K562 (cell line): ENCODE measurements around the gene DPY19L1. TPM values are rescaled to one million over a fixed set of nuclear protein-coding genes. Genes with fewer than 3 reads are reported as not detected.

Source experiments
- CAMTA2 ChIP-seq: fragments of 250-450 bp; sonication (Bioruptor Pico); conservative IDR thresholded peaks from 2 replicates; pipeline ENCODE4 v1.5.1; 2022
- KLF16 ChIP-seq: IDR thresholded peaks from 2 replicates; pipeline ENCODE4 v1.6.1; 2016; ENCODE audit warnings: antibody characterized with exemption
- NUFIP1 ChIP-seq: fragments of 450-650 bp; IDR thresholded peaks from 2 replicates; pipeline ENCODE4 v1.6.1; 2018; ENCODE audit not compliant: partially characterized antibody
- RFX1 ChIP-seq: fragments of 450-650 bp; IDR thresholded peaks from 2 replicates; pipeline ENCODE4 v1.6.1; 2016; ENCODE audit warnings: mild to moderate bottlenecking, moderate library complexity
- ZNF12 ChIP-seq: sonication (generic); formaldehyde crosslinking; IDR thresholded peaks from 2 replicates; pipeline ENCODE4 v1.4.0; 2020; ENCODE audit warnings: mild to moderate bottlenecking, missing genetic modification reagents
- polyA plus RNA-seq, 8 experiments: library from polyadenylated mRNA; depleted of rRNA in 4 of 8; stranded (reverse) in 5 of 8; unstranded in 3 of 8; fragments of >200 nt; fragmentation: Nextera tagmentation in 2 of 8; fragmentation: Illumina TruSeq in 1 of 8; extraction: Ambion mirVana in 2 of 8; extraction: Trizol in 1 of 8; gene quantifications; 2 replicates each; pipeline versions ENCODE4 v1.2.1 to v1.2.3, GENCODE V29; 2011 to 2014; ENCODE audit warnings: inconsistent platforms in 1 of 8, missing spikeins in 1 of 8
- total RNA-seq, 7 experiments: library from RNA; depleted of rRNA in 6 of 7; stranded (reverse); fragments of >200 nt in 6 of 7; fragmentation: Illumina TruSeq in 2 of 7; extraction: Trizol in 2 of 7; gene quantifications; 2 replicates each; pipeline versions ENCODE4 v1.2.1 to v1.2.3, GENCODE V29; 2011 to 2021; ENCODE audit warnings: low replicate concordance in 1 of 7
- TF ChIP-seq, protein P1 (sequence below): fragments of 450-650 bp; IDR thresholded peaks from 2 replicates; pipeline ENCODE4 v1.6.1; 2018; ENCODE audit not compliant: partially characterized antibody
- TF ChIP-seq, protein P2 (sequence below): sonication (generic); formaldehyde crosslinking; IDR thresholded peaks from 2 replicates; pipeline ENCODE4 v1.8.1; 2023; ENCODE audit warnings: mild to moderate bottlenecking, missing genetic modification reagents
- TF ChIP-seq, protein P3 (sequence below): fragments of 200-800 bp; sonication (Bioruptor generic); IDR thresholded peaks from 2 replicates; pipeline ENCODE4 v1.6.1; 2017; ENCODE audit warnings: missing genetic modification characterization, missing compliant biosample characterization
- TF ChIP-seq, protein P4 (sequence below): fragments of 450-650 bp; IDR thresholded peaks from 2 replicates; pipeline ENCODE4 v1.6.1; 2016
- TF ChIP-seq, protein P5 (sequence below): fragments of 250-450 bp; sonication (Bioruptor Pico); IDR thresholded peaks from 2 replicates; pipeline ENCODE4 v1.4.0; 2020; ENCODE audit warnings: mild to moderate bottlenecking
- TF ChIP-seq, protein P6 (sequence below), 3 experiments: IDR thresholded peaks in 2 of 3; conservative IDR thresholded peaks in 1 of 3; 2 replicates each; pipeline ENCODE4 v1.5.1; 2011 to 2012; ENCODE audit warnings: low read length in 3 of 3, mild to moderate bottlenecking in 3 of 3, control low read depth in 2 of 3, improper control_type of control experiment in 1 of 3, inconsistent platforms in 1 of 3, low read depth in 1 of 3, mixed read lengths in 1 of 3, moderate library complexity in 1 of 3; ENCODE audit not compliant: insufficient read depth in 2 of 3

Gene DPY19L1
- total and polyA plus RNA-seq, 9 of the 15 experiments (the other 6 are each of a cell fraction or from before 2014, with no cell fraction given), result 4.0 to 34.3 (median 22.1) TPM

DNA sequence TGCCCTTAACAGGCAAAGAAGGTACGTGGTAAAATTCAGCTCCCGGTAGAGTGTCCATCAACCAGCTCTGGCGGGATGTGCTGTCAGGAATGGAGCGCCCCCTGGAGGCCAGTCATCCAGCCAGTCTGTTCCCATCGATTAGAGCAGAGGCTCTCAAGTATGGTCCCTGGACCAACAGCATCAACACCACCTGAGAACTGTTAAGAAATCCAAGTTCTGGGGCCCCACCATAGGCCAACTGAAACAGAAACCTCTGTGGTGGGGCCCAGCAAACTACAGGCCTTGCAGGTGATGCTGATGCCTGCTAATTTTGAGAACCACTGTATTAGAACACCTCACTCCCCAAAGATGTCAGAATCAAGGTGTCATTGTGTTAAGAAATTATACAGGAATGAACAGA, 109.2 kb downstream of the DPY19L1 start (continued):
- TF ChIP-seq, protein P1, sequence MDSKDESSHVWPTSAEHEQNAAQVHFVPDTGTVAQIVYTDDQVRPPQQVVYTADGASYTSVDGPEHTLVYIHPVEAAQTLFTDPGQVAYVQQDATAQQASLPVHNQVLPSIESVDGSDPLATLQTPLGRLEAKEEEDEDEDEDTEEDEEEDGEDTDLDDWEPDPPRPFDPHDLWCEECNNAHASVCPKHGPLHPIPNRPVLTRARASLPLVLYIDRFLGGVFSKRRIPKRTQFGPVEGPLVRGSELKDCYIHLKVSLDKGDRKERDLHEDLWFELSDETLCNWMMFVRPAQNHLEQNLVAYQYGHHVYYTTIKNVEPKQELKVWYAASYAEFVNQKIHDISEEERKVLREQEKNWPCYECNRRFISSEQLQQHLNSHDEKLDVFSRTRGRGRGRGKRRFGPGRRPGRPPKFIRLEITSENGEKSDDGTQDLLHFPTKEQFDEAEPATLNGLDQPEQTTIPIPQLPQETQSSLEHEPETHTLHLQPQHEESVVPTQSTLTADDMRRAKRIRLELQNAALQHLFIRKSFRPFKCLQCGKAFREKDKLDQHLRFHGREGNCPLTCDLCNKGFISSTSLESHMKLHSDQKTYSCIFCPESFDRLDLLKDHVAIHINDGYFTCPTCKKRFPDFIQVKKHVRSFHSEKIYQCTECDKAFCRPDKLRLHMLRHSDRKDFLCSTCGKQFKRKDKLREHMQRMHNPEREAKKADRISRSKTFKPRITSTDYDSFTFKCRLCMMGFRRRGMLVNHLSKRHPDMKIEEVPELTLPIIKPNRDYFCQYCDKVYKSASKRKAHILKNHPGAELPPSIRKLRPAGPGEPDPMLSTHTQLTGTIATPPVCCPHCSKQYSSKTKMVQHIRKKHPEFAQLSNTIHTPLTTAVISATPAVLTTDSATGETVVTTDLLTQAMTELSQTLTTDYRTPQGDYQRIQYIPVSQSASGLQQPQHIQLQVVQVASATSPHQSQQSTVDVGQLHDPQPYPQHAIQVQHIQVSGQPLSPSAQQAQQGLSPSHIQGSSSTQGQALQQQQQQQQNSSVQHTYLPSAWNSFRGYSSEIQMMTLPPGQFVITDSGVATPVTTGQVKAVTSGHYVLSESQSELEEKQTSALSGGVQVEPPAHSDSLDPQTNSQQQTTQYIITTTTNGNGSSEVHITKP, result no peak
- no peak for TF ChIP-seq CAMTA2
- TF ChIP-seq, protein P2, sequence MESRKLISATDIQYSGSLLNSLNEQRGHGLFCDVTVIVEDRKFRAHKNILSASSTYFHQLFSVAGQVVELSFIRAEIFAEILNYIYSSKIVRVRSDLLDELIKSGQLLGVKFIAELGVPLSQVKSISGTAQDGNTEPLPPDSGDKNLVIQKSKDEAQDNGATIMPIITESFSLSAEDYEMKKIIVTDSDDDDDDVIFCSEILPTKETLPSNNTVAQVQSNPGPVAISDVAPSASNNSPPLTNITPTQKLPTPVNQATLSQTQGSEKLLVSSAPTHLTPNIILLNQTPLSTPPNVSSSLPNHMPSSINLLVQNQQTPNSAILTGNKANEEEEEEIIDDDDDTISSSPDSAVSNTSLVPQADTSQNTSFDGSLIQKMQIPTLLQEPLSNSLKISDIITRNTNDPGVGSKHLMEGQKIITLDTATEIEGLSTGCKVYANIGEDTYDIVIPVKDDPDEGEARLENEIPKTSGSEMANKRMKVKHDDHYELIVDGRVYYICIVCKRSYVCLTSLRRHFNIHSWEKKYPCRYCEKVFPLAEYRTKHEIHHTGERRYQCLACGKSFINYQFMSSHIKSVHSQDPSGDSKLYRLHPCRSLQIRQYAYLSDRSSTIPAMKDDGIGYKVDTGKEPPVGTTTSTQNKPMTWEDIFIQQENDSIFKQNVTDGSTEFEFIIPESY (CRISPR knock-in tag), result peak; percentile 90
- TF ChIP-seq, protein P3, sequence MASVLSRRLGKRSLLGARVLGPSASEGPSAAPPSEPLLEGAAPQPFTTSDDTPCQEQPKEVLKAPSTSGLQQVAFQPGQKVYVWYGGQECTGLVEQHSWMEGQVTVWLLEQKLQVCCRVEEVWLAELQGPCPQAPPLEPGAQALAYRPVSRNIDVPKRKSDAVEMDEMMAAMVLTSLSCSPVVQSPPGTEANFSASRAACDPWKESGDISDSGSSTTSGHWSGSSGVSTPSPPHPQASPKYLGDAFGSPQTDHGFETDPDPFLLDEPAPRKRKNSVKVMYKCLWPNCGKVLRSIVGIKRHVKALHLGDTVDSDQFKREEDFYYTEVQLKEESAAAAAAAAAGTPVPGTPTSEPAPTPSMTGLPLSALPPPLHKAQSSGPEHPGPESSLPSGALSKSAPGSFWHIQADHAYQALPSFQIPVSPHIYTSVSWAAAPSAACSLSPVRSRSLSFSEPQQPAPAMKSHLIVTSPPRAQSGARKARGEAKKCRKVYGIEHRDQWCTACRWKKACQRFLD (CRISPR knock-in tag), result no peak
- TF ChIP-seq, protein P4, sequence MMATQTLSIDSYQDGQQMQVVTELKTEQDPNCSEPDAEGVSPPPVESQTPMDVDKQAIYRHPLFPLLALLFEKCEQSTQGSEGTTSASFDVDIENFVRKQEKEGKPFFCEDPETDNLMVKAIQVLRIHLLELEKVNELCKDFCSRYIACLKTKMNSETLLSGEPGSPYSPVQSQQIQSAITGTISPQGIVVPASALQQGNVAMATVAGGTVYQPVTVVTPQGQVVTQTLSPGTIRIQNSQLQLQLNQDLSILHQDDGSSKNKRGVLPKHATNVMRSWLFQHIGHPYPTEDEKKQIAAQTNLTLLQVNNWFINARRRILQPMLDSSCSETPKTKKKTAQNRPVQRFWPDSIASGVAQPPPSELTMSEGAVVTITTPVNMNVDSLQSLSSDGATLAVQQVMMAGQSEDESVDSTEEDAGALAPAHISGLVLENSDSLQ, result 0 out of 2 replicates have a peak, but pooled peaks have one; percentile 28
- TF ChIP-seq, protein P5, sequence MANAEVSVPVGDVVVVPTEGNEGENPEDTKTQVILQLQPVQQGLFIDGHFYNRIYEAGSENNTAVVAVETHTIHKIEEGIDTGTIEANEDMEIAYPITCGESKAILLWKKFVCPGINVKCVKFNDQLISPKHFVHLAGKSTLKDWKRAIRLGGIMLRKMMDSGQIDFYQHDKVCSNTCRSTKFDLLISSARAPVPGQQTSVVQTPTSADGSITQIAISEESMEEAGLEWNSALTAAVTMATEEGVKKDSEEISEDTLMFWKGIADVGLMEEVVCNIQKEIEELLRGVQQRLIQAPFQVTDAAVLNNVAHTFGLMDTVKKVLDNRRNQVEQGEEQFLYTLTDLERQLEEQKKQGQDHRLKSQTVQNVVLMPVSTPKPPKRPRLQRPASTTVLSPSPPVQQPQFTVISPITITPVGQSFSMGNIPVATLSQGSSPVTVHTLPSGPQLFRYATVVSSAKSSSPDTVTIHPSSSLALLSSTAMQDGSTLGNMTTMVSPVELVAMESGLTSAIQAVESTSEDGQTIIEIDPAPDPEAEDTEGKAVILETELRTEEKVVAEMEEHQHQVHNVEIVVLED, result no peak
- TF ChIP-seq NUFIP1, result no peak
- TF ChIP-seq ZNF12 (CRISPR knock-in tag), result no peak
- no peak for TF ChIP-seq RFX1
- TF ChIP-seq KLF16, result no peak
- TF ChIP-seq, protein P6, sequence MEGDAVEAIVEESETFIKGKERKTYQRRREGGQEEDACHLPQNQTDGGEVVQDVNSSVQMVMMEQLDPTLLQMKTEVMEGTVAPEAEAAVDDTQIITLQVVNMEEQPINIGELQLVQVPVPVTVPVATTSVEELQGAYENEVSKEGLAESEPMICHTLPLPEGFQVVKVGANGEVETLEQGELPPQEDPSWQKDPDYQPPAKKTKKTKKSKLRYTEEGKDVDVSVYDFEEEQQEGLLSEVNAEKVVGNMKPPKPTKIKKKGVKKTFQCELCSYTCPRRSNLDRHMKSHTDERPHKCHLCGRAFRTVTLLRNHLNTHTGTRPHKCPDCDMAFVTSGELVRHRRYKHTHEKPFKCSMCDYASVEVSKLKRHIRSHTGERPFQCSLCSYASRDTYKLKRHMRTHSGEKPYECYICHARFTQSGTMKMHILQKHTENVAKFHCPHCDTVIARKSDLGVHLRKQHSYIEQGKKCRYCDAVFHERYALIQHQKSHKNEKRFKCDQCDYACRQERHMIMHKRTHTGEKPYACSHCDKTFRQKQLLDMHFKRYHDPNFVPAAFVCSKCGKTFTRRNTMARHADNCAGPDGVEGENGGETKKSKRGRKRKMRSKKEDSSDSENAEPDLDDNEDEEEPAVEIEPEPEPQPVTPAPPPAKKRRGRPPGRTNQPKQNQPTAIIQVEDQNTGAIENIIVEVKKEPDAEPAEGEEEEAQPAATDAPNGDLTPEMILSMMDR (IDR thresholded peaks at IDR 0.05 in 2 of 3, conservative IDR thresholded peaks at IDR 0.05 in 1 of 3; ENCODE audit: insufficient read depth in 2 of 3, low read depth in 1 of 3, low read length in 3 of 3), result peak; percentile 58 to 68 (median 60)
